ENCODE measurements around the gene HEATR5A. TPM values are rescaled to one million over a fixed set of nuclear protein-coding genes. Genes with fewer than 3 reads are reported as not detected.
"Not testable (repeated sequence)": the region's sequence is repeated elsewhere in the genome, so short reads cannot be mapped to it uniquely, and the experiment has no call there.

Gene HEATR5A
- total and polyA plus RNA-seq, 12 donors, result 17.0 to 65.0 (median 46.2) TPM

- 99% methylated on average over 5 of the region's 5 CpGs for WGBS, 2 donors
- no peak for ATAC-seq
- no peak for DNase-seq
- peaks cover 0 to 15% (median 0%) of the 10 kb centered on the region in 9 donors for H3K4me1 ChIP-seq
- H3K27ac ChIP-seq, result no peak overlapping the region
- TF ChIP-seq CTCF (IDR thresholded peaks at IDR 0.05), result no peak
- H3K36me3 ChIP-seq, result peaks cover 0 to 98% (median 36%) of the 10 kb centered on the region in 9 donors
- no peaks in the 10 kb centered on the region for H3K9me3 ChIP-seq
- intact Hi-C loops (cut with DNase I), result no loop called here
- H3K27me3 ChIP-seq, result no peaks in the 10 kb centered on the region
- no peak overlapping the region for H3K4me3 ChIP-seq
Measured at GRCh38 chr14:31319701-31320100, 100.6 kb downstream of the HEATR5A start.

- intact Hi-C loops (cut with DNase I), result no loop called here
- no peak for DNase-seq
- ATAC-seq, result no peak
- H3K27me3 ChIP-seq, result no peaks in the 10 kb centered on the region
- no peaks in the 10 kb centered on the region for H3K9me3 ChIP-seq
- H3K4me1 ChIP-seq, result no peaks in the 10 kb centered on the region
- H3K27ac ChIP-seq, result no peak overlapping the region
- peaks cover 0 to 100% (median 48%) of the 10 kb centered on the region in 9 donors for H3K36me3 ChIP-seq
- TF ChIP-seq CTCF (IDR thresholded peaks at IDR 0.05), result no peak
- no peak overlapping the region for H3K4me3 ChIP-seq
- 96 to 97% methylated on average over 1 of the region's 1 CpG for WGBS, 2 donors
Measured at GRCh38 chr14:31312934-31313333, 107.4 kb downstream of the HEATR5A start.

- H3K27me3 ChIP-seq; H3K27ac ChIP-seq; H3K4me3 ChIP-seq; intact Hi-C loops (cut with DNase I); H3K4me1 ChIP-seq; ATAC-seq; H3K9me3 ChIP-seq; DNase-seq: not testable (repeated sequence)
- WGBS, 2 donors, result 98 to 99% methylated on average over 6 of the region's 6 CpGs
- H3K36me3 ChIP-seq, result peaks cover 0 to 100% (median 44%) of the 10 kb centered on the region in 9 donors
Measured at GRCh38 chr14:31312370-31312769, 108.0 kb downstream of the HEATR5A start.

GRCh38 chr14:31307618-31308017 lies 112.7 kb downstream of the HEATR5A start:
- Histone ChIP-seq H3K9me3 (no peaks in the 10 kb centered on the region), H3K4me3 (no peak overlapping the region), H3K36me3 (peaks cover 0 to 100% (median 43%) of the 10 kb centered on the region in 9 donors), H3K27ac (no peak overlapping the region), H3K27me3 (no peaks in the 10 kb centered on the region), H3K4me1 (no peaks in the 10 kb centered on the region)
- TF ChIP-seq CTCF (IDR thresholded peaks at IDR 0.05), result no peak
- DNase-seq (no peak), ATAC-seq (no peak)
- WGBS, 2 donors, result 98% methylated on average over 3 of the region's 3 CpGs
- intact Hi-C loops (cut with DNase I), result no loop called here

- intact Hi-C loops (cut with DNase I), result no loop called here
- TF ChIP-seq CTCF (IDR thresholded peaks at IDR 0.05), result no peak
- DNase-seq (no peak), ATAC-seq (no peak)
- H3K27me3 ChIP-seq, result no peaks in the 10 kb centered on the region
- no peaks in the 10 kb centered on the region for H3K9me3 ChIP-seq
- no peak overlapping the region for H3K27ac ChIP-seq
- no peak overlapping the region for H3K4me3 ChIP-seq
- H3K4me1 ChIP-seq, result no peaks in the 10 kb centered on the region
- H3K36me3 ChIP-seq, result peaks cover 0 to 100% (median 40%) of the 10 kb centered on the region in 9 donors
Measured at GRCh38 chr14:31307198-31307597, 113.2 kb downstream of the HEATR5A start.

All from heart right ventricle (tissue), 16 donors.